NCI-H1092 (cell line): ENCODE data around the gene PLEK.

Experiments
- DNase-seq: peaks from one replicate; lab custom pipeline; 2025; lab: John Stamatoyannopoulos, UW

PLEK gene

DNA sequence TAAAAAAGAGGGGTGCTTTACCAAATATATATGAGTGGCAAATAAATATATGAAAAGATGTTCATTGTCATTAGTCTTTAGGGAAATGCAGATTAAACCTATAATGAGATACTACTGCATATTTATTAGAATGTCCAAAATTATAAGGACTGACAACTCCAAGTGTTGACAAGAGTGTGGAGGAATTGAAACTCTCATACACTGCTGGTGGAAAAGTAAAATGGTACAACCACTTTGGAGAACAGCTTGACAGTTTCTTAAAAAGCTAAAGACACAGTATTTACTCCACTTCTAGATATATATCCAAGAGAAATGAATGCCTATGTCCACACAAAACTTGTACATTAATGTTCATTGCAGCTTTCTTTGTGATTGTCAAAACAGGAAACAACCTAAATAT is 50.4 kb downstream of the PLEK start:
- DNase-seq, result no peak

DNA sequence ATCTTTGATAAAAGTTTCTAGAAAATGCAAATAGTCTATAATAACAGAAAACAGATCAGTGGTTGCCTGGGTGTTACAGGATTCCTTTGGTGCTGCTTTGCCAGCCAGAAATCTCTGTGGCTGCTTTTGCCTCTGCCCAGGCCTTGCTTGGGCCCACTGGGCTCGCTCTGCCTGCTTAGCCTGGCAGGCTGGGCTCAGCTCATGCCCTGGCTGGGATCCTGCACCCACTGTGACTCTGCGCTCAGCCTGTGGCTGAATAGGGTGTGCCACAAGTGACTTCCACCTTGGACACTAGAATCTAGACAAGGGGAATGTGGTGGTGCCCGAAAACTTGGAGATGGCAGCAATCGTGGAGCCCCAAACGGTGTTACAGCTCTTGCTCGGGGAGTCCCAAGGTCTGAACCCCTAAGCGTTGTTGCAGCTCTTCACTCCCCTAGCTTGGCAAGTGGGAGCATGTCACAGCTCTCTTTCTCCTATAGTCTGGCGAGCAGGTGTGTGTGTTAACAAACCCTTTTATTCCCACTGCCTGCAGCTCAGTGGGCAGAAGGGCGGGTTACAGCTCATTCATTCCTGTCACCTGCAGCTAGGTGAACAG is 51.1 kb downstream of the PLEK start:
- DNase-seq, result no peak

- DNase-seq, result no peak
Observed at GRCh38 chr2:68417926-68418325, 52.8 kb downstream of the PLEK start.

- no peak for DNase-seq
Observed at GRCh38 chr2:68418419-68418818, 53.3 kb downstream of the PLEK start.

DNA sequence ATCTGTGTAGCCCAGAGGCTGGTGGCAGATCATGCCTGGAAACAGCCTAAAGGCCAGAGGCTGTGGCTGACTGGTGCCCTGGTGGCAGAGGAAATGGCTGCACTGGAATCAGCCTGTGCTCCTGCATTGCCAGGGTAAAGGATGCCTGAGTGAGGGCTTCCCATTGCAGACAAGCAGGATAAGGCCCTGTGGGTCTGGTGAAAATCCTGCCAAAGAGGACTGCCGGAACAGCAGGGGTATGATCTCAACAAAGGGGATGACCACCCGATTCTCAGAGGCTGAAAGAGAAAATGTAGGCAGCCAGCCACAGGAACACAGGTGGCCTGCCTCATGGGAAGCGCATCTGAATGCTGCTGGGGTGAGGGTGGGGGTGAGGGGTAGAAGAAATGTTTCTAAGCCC is 53.8 kb downstream of the PLEK start:
- DNase-seq, result no peak

DNA sequence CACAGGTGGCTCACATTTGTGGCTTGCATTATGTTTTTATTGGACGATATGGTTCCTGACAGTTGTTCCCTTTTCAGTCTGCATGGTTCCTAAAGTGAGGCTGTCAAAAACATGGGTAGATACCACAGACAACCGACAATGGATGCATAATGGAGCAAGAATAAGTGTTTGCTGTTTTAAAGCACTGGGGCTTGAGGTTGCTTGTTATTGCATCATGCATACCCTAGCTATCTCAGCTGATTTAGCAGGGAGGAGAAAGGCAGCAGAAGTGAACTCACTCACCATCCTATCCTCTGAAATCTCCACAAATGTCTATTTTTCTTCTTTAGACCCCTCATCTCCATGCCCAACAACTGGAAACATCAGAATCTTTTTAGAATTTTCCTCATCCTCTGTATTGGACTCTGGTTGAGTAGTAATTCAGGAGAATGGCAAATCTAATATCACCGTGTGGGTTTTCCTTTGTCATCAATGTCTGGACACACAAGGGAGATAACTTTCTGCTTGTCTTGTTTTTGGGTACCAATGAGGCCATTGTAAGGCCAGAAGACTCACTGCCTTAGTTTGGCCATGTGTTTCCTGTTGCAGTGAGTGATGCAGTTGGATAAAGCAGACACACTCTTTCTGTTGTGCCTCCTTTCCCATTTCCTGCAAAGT is 55.3 kb downstream of the PLEK start:
- DNase-seq, result no peak

DNA sequence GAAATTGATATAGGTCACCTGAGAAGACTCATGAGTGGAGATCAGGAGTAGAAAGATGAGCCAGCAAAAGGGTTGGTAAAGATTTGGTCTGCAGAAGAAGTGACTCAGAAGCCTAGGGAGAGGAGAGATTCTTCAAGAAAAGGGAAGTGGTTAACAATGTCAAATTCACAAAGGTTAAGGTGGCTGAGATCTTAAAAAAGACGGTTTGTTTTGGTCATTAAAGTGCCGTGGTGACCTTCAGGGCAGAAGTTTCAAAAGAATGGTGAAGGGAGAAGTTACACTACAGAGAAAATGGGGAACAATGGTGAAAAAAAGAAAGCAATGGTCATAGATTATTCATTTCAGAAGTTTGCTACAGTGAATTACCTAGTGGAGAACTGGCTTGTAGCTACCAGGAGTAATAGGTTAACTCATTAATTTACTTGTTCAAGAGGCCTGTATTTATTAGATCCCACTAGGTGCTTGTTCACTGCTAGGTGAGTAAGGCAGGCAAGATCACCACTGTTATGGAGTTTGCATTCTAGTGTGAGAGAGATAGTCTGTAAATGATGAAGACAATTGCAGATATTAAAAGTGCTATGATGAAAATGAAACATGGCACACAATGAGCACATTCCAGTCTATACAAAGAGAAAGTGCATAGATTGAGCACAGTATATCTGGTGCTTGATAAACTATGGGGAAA is 59.0 kb downstream of the PLEK start:
- no peak for DNase-seq

- DNase-seq, result no peak
Observed at GRCh38 chr2:68425503-68425902, 60.4 kb downstream of the PLEK start.

DNA sequence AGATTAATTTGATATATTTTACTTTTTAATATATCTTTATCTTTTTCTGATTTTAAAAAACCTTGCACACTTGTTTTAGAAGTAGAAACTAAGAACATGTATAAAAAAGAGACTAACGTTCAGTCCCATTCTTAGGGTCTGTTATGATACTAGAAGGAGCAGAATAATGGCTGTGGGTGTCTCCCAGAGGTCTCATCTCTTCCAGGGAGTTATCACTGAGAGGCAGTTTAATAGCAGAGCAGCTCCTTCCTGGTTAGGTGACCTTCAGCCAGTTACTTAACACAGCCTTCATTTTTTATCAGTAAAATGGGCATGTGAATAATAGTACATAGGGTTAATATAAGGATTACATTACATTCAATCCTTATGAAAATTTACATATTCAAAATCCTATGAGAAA is 61.4 kb downstream of the PLEK start:
- no peak for DNase-seq

GRCh38 chr2:68426848-68427579 is 61.9 kb downstream of the PLEK start:
- DNase-seq, result no peak

DNA sequence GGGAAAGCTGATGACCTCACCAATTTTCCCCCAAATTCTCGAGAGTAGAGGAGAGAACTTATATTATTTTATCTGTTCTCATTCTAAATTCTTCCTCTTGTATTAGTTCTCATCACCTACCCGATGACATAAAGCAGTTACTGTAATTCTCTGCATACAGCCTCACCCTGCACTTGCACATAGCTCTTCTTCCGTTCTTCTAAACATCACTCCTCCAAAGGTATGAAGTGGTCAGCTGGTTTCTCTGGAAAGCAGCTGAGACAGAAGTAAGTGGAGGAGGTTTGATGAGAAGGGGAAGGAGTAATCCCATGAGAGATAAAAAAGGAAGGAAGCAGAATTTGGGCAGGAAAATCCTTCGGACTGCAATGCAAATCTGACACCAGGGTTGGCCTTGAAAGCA is 63.0 kb downstream of the PLEK start:
- no peak for DNase-seq

GRCh38 chr2:68428746-68429145 is 63.7 kb downstream of the PLEK start:
- no peak for DNase-seq

DNA sequence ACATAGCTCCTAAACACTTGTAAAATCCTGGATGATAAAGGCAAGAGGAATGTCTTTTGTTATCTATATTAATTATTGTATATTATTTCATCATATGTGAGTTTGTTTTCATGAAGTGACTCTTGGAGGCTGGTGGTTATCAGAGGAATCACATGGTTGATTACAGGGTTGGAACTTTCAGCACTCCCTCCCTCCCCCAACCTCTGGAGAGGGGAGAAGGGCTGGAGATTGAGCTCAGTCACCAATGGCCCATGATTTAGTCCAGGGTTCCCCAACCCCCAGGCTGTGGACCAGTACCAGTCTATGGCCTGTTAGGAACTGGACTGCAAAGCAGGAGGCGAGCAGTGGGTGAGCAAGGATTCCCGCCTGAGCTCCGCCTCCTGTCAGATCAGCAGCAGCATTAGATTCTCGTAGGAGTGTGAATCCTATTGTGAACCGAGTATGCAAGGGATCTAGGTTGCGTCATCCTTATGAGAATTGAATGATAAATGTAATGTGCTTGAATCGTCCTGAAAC is 64.3 kb downstream of the PLEK start:
- DNase-seq, result no peak

- DNase-seq, result no peak
Observed at GRCh38 chr2:68431316-68431972, 66.4 kb downstream of the PLEK start.

- DNase-seq, result no peak
Observed at GRCh38 chr2:68432696-68433658, 67.9 kb downstream of the PLEK start.

GRCh38 chr2:68434981-68435380 is 69.9 kb downstream of the PLEK start:
- no peak for DNase-seq

DNA sequence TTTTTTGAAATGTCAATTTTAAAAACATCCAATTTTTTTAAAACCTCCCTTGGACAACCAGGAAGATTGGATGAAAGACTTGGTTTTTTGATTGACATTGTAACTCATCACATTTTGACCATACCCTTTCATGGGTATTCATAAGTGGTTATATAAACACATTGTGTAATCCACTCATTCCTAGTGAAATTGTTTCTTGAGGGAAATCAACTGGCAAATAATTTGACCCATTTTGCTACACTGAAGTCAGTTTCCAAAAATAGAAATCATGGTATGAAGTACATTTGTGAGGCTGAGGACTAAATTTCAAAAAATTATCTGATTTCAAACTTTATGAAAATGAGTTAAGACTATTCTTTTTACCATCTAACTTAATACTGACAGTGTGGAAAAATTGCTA is 70.5 kb downstream of the PLEK start:
- DNase-seq, result no peak

DNA sequence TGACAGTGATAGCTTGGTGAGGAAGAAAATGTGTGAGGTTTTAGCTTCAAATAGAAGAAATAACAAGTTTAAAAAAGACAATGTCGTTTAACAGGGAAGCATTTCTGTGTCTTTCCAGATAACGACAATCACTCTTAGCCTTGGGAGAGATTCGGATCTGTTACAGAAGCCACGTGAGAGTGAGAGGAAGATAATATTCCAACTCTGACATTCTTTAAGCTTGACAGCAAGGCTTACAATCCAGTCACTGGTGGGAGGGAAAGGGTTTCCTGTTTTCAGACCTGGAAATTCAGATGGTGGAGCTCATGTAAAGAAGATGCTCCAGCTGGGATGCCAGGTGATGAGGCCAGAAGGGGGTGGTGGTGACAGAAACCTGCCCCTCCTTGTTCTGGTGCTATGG is 71.2 kb downstream of the PLEK start:
- no peak for DNase-seq

DNA sequence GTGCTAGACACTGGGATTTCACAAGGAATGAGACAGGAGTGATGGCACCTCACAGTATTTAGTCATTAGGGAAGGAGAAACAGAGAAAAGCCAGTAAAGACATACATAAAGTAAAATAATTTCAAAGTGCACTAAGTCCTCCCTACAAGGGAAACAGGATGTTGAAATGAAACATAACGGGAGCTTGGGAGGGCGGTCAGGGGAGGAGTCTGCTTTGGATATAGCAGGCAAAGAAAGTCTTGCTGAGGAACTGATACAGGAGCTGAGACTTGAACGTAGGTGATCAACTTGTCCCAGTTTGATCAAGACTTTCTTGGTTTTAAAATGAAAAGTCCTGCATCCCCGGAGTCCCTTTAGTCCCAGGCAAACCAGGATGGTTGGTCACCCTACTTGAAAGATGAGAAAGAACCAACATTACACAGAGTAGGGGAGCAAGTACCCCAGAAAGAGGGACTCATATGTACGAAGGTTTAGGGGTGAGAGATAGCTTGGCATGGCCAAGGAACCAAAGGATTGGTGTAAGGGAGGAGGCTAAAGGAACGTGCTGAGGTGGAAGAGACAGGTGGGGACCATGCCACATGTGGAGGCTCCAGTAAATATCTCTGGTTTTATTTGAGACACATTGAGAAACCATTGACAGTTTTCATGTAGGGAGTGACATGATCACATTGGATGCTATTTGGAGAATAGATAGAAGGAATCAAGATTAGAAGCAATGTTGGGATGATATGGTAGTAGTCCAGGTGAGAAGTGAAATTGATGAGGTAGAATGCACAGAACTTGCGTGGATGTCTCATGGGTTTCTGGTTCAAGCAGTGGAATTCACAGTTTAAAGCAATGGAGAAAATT is 73.6 kb downstream of the PLEK start:
- no peak for DNase-seq
